Mesodermal cell (in vitro differentiated cells): Measurements from ENCODE around the gene LRMDA.
"Not testable (repeated sequence)": the region's sequence is repeated elsewhere in the genome, so short reads cannot be mapped to it uniquely, and the experiment has no call there.

Source experiments
- H3K27ac ChIP-seq: 2 replicates; pipeline ENCODE4 v1.7.0; 2013; ENCODE audit warnings: mild to moderate bottlenecking, low read depth, low read length, moderate library complexity; ENCODE audit not compliant: severe bottlenecking
- H3K36me3 ChIP-seq: 2 replicates; pipeline ENCODE4 v1.7.1; 2013; ENCODE audit warnings: mild to moderate bottlenecking, low read length, moderate library complexity; ENCODE audit not compliant: control insufficient read depth, insufficient read depth
- H3K4me1 ChIP-seq: one replicate; pipeline ENCODE4 v1.7.1; 2013; ENCODE audit warnings: mild to moderate bottlenecking, low read length; ENCODE audit not compliant: insufficient read depth, control insufficient read depth, poor library complexity, severe bottlenecking
- H3K4me3 ChIP-seq: 2 replicates; pipeline ENCODE4 v1.7.0; 2013; ENCODE audit warnings: low read length, control low read depth, mild to moderate bottlenecking; ENCODE audit not compliant: insufficient read depth, poor library complexity, severe bottlenecking; ENCODE audit errors: extremely low read depth
- H3K9me3 ChIP-seq: 2 replicates; pipeline ENCODE4 v1.7.1; 2013; ENCODE audit warnings: mild to moderate bottlenecking, low read length, moderate library complexity; ENCODE audit not compliant: control insufficient read depth
- WGBS, 2 experiments: methylation state at CpG; one replicate each; pipeline ENCODE4 v1.1.5; 2013; ENCODE audit warnings: missing lambda C conversion rate in 2 of 2; ENCODE audit not compliant: insufficient coverage in 2 of 2; 5-methylcytosine and 5-hydroxymethylcytosine counted together

Gene LRMDA

DNA sequence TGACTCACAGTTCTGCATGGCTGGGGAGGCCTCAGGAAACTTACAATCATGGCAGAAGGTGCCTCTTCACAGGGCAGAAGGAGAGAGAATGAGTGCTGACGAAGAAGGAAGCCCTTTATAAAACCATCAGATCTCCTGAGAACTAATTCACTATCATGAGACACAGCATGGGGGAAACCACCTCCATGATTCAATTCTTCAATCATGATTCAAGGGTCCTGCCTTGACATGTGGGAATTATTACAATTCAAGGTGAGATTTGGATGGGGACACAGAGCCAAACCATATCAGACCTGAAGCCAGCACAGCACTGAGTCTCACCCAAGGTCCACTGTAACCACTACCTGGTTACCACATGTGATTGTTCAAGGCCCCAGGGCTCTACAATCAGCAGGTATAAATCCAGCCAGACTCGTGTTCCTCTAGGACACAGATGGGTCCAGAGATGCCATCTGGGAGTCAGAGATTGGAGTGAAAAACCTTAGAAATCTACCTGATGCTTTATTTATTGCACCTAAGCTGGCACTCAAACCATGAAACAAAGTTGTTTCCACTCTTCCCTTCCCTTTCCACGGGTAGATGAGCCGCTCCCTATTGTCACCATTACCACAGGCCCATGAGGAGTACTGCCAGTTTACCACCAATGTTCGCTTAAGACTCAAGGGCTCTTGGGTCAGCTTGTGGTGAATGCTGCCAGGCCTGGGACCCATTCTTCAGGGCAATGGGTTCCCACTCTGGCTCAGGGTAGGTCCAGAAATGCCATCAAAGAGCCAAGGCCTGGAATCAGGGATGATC, 1061.5 kb downstream of the LRMDA start:
- 88 to 95% methylated on average over 2 to 3 of the region's 5 CpGs for WGBS, 2 experiments
- peaks cover 7% of the 10 kb centered on the region for H3K36me3 ChIP-seq
- H3K4me1 ChIP-seq = no peaks in the 10 kb centered on the region
- peak overlapping the region; percentile 78 for H3K27ac ChIP-seq
- H3K9me3 ChIP-seq = peaks cover 15% of the 10 kb centered on the region
- H3K4me3 ChIP-seq = no peak overlapping the region

- Histone ChIP-seq H3K4me1 (no peaks in the 10 kb centered on the region), H3K27ac (no peak overlapping the region), H3K36me3 (peaks cover 7% of the 10 kb centered on the region), H3K9me3 (peaks cover 11% of the 10 kb centered on the region), H3K4me3 (no peak overlapping the region)
Observed at GRCh38 chr10:76497666-76498065, 1066.2 kb downstream of the LRMDA start.

GRCh38 chr10:76504823-76505222, 1073.4 kb downstream of the LRMDA start:
- 100% methylated on average over 1 of the region's 1 CpG; no CpG with 5 or more reads in 1 of the 2 experiments for WGBS, 2 experiments
- Histone ChIP-seq H3K4me3 (no peak overlapping the region), H3K9me3 (peaks cover 4% of the 10 kb centered on the region), H3K4me1 (no peaks in the 10 kb centered on the region), H3K36me3 (no peaks in the 10 kb centered on the region), H3K27ac (no peak overlapping the region)

GRCh38 chr10:76509446-76509845, 1078.0 kb downstream of the LRMDA start:
- Histone ChIP-seq H3K27ac (no peak overlapping the region), H3K4me3 (no peak overlapping the region), H3K36me3 (no peaks in the 10 kb centered on the region), H3K4me1 (no peaks in the 10 kb centered on the region), H3K9me3 (no peaks in the 10 kb centered on the region)
- 76 to 85% methylated on average over 3 of the region's 3 CpGs for WGBS, 2 experiments

- 90% methylated on average over 2 of the region's 2 CpGs; no CpG with 5 or more reads in 1 of the 2 experiments for WGBS, 2 experiments
Observed at GRCh38 chr10:76514321-76514720, 1082.9 kb downstream of the LRMDA start.

DNA sequence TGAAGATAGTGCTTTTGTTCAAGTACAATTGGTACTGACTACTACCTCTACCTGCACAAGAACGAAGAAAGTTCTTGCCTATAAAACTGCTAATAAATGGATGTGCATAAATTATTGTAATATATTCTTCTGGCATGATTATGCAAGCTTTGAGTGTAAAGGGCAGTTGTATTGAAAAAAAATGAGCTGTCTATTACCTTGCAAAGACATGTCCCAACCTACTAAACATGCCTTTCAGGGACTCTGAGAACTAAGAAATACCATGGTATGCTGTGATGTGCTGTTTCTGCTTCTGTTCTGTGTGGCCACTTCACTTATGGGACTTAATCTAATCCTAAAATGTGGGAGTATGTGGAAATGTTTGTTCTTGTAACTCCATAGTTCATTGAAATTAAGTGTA, 1083.4 kb downstream of the LRMDA start:
- H3K36me3 ChIP-seq = no peaks in the 10 kb centered on the region
- no peaks in the 10 kb centered on the region for H3K9me3 ChIP-seq
- no peaks in the 10 kb centered on the region for H3K4me1 ChIP-seq
- no peak overlapping the region for H3K4me3 ChIP-seq
- no peak overlapping the region for H3K27ac ChIP-seq
- WGBS, 2 experiments = no CpG with 5 or more reads among the region's 1 CpG

More at GRCh38 chr10:76514321-76514720, 1082.9 kb downstream of the LRMDA start:
- Histone ChIP-seq H3K36me3 (no peaks in the 10 kb centered on the region), H3K27ac (no peak overlapping the region), H3K4me3 (no peak overlapping the region), H3K9me3 (no peaks in the 10 kb centered on the region), H3K4me1 (no peaks in the 10 kb centered on the region)

DNA sequence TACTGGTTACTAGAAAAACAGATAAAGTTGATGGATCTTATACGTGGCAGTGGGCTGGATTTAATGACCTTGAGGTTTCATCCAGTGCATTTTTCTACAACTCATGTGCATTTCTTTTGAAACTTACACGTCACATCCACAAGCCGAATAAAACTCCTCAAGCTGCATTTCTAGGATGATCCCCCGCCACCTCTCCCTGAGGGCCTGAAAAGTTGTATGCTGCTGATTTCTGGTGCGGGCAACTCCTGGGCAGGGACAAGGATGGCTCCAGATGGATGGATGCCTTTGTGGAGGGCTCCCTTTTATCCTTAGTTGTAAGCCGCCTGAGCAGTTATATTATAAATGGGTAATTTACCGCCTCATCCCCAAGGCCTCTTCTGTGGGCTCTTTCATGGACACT, 1091.1 kb downstream of the LRMDA start:
- Histone ChIP-seq H3K9me3 (no peaks in the 10 kb centered on the region), H3K27ac (no peak overlapping the region), H3K4me3 (no peak overlapping the region), H3K36me3 (no peaks in the 10 kb centered on the region), H3K4me1 (no peaks in the 10 kb centered on the region)
- 91 to 100% methylated on average over 2 to 5 of the region's 7 CpGs for WGBS, 2 experiments

DNA sequence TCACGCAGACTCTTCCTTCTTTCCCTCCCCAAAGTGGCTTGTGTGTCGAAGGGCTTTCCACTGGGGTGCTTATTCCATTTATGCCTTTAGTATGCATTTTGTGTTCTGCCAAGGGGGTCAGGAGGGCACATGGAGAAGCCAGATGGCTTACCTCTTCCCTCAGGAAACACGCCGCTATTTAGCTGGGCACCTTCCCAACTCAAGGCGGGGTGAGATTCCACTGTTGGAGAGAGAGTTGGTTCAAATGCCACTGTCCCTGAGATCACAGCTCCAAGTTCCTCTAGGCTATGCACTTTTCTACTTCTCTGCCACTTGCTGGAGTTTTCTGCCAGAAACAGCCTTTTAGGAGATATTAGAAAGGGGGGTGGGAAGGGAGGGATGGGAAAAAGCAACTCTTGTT, 1091.8 kb downstream of the LRMDA start:
- H3K4me3 ChIP-seq = no peak overlapping the region
- no peak overlapping the region for H3K27ac ChIP-seq
- no peaks in the 10 kb centered on the region for H3K9me3 ChIP-seq
- H3K4me1 ChIP-seq = no peaks in the 10 kb centered on the region
- H3K36me3 ChIP-seq = no peaks in the 10 kb centered on the region
- 100% methylated on average over 4 of the region's 5 CpGs; no CpG with 5 or more reads in 1 of the 2 experiments for WGBS, 2 experiments

DNA sequence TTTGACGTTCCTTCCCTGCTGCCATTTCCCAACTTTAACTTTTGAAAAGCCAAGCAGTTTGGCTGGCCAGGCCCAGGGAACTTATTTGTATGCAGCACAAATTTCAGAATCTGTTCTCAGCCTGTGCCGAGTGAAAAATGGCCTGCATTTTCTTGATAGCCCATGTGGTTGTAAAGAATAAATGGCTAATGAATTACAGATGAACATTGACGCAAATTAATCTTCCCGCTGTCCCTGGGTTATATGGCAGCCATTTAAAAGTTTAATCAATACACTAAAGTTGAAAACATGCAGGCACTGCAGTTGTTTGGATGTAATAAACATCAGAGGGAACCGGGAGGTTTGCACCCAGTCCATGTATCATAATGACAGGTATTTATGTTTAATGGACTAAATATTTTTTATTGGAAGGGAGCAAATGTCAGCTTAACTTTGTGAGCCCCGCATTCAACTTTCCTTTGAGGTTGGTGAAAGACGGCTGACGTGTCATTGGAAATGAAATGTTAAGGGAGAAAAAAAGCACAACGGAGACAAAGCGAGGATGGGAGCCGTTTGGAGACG, 1092.4 kb downstream of the LRMDA start:
- no peak overlapping the region for H3K4me3 ChIP-seq
- WGBS, 2 experiments = 93 to 94% methylated on average over 8 to 11 of the region's 12 CpGs
- no peaks in the 10 kb centered on the region for H3K36me3 ChIP-seq
- no peaks in the 10 kb centered on the region for H3K9me3 ChIP-seq
- no peaks in the 10 kb centered on the region for H3K4me1 ChIP-seq
- H3K27ac ChIP-seq = no peak overlapping the region

DNA sequence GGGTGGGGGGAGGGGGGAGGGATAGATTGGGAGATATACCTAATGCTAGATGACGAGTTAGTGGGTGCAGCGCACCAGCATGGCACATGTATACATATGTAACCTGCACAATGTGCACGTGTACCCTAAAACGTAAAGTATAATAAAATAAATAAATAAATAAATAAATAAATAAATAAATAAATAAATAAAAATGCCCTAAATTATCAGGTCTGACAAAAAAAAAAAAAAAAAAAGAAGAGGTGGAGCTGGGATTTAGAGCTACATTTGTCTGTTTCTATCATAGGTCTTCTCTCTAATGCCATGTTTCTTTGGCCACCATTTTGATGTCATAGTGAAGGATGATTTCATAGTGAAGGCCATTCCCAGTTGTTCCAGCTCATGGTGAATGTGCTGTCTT, 1095.4 kb downstream of the LRMDA start:
- H3K4me3 ChIP-seq, H3K27ac ChIP-seq, H3K9me3 ChIP-seq, H3K36me3 ChIP-seq, H3K4me1 ChIP-seq: not testable (repeated sequence)
- WGBS, 2 experiments = no CpG with 5 or more reads among the region's 4 CpGs

DNA sequence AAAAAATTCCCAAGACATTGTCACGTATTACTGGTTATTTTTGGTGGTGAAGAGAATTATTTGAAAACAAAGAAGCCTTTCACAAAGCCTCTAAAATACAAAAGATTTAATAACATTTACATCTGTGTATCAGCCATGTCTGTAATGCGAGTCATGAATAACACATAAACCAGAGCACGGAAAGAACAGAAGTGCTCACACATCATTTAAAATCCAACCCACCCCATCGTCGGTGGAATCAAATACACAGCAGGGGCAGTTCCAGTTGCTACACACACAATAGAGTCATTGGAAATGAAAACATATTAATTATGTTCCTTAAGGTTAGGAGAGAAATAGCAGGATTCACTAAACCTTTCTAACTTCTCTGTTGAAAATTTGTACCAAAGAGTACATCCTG, 1108.9 kb downstream of the LRMDA start:
- no peaks in the 10 kb centered on the region for H3K36me3 ChIP-seq
- H3K4me3 ChIP-seq = no peak overlapping the region
- H3K4me1 ChIP-seq = no peaks in the 10 kb centered on the region
- H3K9me3 ChIP-seq = no peaks in the 10 kb centered on the region
- no peak overlapping the region for H3K27ac ChIP-seq
- 83% methylated on average over 1 of the region's 5 CpGs; no CpG with 5 or more reads in 1 of the 2 experiments for WGBS, 2 experiments
